Renal cortex interstitium (tissue), 15 donors: ENCODE data around the gene EXOC5. TPM values are rescaled to one million over a fixed set of nuclear protein-coding genes. Genes with fewer than 3 reads are reported as not detected.

ENCODE experiments used
- DNase-seq, 11 donors: peaks; one replicate each; pipeline ENCODE4 v3.0.0-alpha.2; 2013; ENCODE audit warnings: low read depth in 9 of 11, low spot score in 4 of 11; ENCODE audit errors: extremely low read depth in 1 of 11
- long read RNA-seq, 16 experiments: transcript quantifications; one replicate each; lab custom pipeline, GENCODE V29; 2026
- polyA plus RNA-seq, 3 donors: library from polyadenylated mRNA; unstranded; fragments of 120-200 nt; gene quantifications; one replicate each; pipeline ENCODE4 v1.2.1, GENCODE V29; 2013; ENCODE audit not compliant: insufficient read length in 3 of 3

Gene EXOC5, protein sequence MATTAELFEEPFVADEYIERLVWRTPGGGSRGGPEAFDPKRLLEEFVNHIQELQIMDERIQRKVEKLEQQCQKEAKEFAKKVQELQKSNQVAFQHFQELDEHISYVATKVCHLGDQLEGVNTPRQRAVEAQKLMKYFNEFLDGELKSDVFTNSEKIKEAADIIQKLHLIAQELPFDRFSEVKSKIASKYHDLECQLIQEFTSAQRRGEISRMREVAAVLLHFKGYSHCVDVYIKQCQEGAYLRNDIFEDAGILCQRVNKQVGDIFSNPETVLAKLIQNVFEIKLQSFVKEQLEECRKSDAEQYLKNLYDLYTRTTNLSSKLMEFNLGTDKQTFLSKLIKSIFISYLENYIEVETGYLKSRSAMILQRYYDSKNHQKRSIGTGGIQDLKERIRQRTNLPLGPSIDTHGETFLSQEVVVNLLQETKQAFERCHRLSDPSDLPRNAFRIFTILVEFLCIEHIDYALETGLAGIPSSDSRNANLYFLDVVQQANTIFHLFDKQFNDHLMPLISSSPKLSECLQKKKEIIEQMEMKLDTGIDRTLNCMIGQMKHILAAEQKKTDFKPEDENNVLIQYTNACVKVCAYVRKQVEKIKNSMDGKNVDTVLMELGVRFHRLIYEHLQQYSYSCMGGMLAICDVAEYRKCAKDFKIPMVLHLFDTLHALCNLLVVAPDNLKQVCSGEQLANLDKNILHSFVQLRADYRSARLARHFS
- polyA plus RNA-seq: 10 to 100 TPM; 60.4 to 66.9 (median 62.8) TPM
- long read RNA-seq, donor 1, full-length matches to known transcripts: 5 of 5 reads
- long read RNA-seq, donor 1, partial matches to known transcripts: 0 of 5 reads
- long read RNA-seq, donor 1, other reads (novel, unspliced or antisense): 0 of 5 reads
- long read RNA-seq, donor 2, full-length matches to known transcripts: 5 of 5 reads
- long read RNA-seq, donor 2, partial matches to known transcripts: 0 of 5 reads
- long read RNA-seq, donor 2, other reads (novel, unspliced or antisense): 0 of 5 reads
- long read RNA-seq, donor 3, full-length matches to known transcripts: 6 of 6 reads
- long read RNA-seq, donor 3, partial matches to known transcripts: 0 of 6 reads
- long read RNA-seq, donor 3, other reads (novel, unspliced or antisense): 0 of 6 reads
- long read RNA-seq, donor 4, full-length matches to known transcripts: 4 of 4 reads
- long read RNA-seq, donor 4, partial matches to known transcripts: 0 of 4 reads
- long read RNA-seq, donor 4, other reads (novel, unspliced or antisense): 0 of 4 reads
- long read RNA-seq, donor 5: 0 reads
- long read RNA-seq, donor 6, full-length matches to known transcripts: 5 of 5 reads
- long read RNA-seq, donor 6, partial matches to known transcripts: 0 of 5 reads
- long read RNA-seq, donor 6, other reads (novel, unspliced or antisense): 0 of 5 reads
- long read RNA-seq, donor 7, full-length matches to known transcripts: 9 of 9 reads
- long read RNA-seq, donor 7, partial matches to known transcripts: 0 of 9 reads
- long read RNA-seq, donor 7, other reads (novel, unspliced or antisense): 0 of 9 reads
- long read RNA-seq, donor 8: 0 reads
- long read RNA-seq, donor 9, full-length matches to known transcripts: 2 of 57 reads
- long read RNA-seq, donor 9, partial matches to known transcripts: 43 of 57 reads
- long read RNA-seq, donor 9, other reads (novel, unspliced or antisense): 12 of 57 reads
- long read RNA-seq, donor 10, full-length matches to known transcripts: 4 of 4 reads
- long read RNA-seq, donor 10, partial matches to known transcripts: 0 of 4 reads
- long read RNA-seq, donor 10, other reads (novel, unspliced or antisense): 0 of 4 reads
- long read RNA-seq, donor 11, full-length matches to known transcripts: 3 of 3 reads
- long read RNA-seq, donor 11, partial matches to known transcripts: 0 of 3 reads
- long read RNA-seq, donor 11, other reads (novel, unspliced or antisense): 0 of 3 reads
- long read RNA-seq, donor 12, full-length matches to known transcripts: 4 of 4 reads
- long read RNA-seq, donor 12, partial matches to known transcripts: 0 of 4 reads
- long read RNA-seq, donor 12, other reads (novel, unspliced or antisense): 0 of 4 reads
- long read RNA-seq, donor 13: 0 reads
- long read RNA-seq, donor 14, full-length matches to known transcripts: 4 of 17 reads
- long read RNA-seq, donor 14, partial matches to known transcripts: 6 of 17 reads
- long read RNA-seq, donor 14, other reads (novel, unspliced or antisense): 7 of 17 reads
- long read RNA-seq, donor 15, full-length matches to known transcripts: 3 of 3 reads
- long read RNA-seq, donor 15, partial matches to known transcripts: 0 of 3 reads
- long read RNA-seq, donor 15, other reads (novel, unspliced or antisense): 0 of 3 reads
- long read RNA-seq, donor 16, full-length matches to known transcripts: 20 of 28 reads
- long read RNA-seq, donor 16, partial matches to known transcripts: 8 of 28 reads
- long read RNA-seq, donor 16, other reads (novel, unspliced or antisense): 0 of 28 reads

GRCh38 chr14:57268161-57269069 is at the start of gene EXOC5, which contains the start of gene AP5M1:
TSS of gene EXOC5 (minus strand) at chr14:57268905. CDS start at chr14:57268648, 257 bp downstream.
TSS of gene AP5M1 (plus strand) at chr14:57268971. CDS start at chr14:57269315, 344 bp downstream.
- DNase-seq: peak; percentile 85 to 95 (median 90)

DNA sequence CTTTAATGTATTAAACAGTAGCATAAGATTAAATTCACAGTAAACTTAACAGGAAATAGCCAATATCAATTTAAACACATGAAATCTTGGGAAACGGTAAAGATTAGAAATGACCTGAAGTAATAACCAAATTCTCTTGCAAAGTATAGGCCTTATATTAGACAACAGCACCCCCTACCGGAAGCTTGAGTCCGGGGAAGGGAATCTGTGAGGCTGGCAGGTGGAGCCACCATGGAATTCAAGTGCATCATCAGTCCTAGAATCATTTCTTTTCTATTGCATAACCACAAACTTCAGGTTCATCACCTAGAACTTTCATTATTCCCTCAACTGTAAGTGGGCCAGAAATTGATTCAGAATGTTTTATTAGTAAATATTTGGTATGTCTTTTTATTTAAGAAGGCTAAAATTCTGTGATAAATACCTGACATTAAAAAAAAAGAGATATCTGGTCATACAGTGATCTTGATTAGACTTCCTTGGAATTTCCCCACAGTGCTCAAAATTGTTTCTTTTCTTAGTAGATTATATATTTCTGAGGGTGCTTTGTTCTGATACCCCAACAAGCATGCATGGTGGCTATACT is 48.6 kb upstream of the EXOC5 start:
- DNase-seq: peak; percentile 31 to 84 (median 63)

- DNase-seq: no peak
These were observed 45.8 kb upstream of the EXOC5 start for GRCh38 chr14:57314396-57315089.

DNA sequence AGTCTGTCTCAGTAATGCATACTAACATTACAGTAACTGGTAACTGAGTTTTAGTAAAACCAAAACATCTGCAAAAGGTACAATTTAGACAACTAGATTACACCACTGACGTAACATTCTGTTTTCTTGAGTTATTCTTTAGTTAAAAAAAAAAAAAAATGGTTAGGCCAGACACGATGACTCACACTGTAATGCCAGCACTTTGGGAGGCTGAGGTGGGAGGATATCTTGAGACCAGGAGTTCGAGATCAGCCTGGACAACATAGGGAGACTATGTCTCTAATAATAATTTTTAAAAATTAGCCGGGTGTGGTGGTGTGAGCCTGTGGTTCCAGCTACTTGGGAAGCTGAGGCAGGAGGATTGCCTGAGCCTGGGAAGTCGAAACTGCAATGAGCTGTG is 34.2 kb upstream of the EXOC5 start:
- DNase-seq: no peak

- no peak for DNase-seq
These were observed 30.8 kb upstream of the EXOC5 start for GRCh38 chr14:57299511-57299910.

DNA sequence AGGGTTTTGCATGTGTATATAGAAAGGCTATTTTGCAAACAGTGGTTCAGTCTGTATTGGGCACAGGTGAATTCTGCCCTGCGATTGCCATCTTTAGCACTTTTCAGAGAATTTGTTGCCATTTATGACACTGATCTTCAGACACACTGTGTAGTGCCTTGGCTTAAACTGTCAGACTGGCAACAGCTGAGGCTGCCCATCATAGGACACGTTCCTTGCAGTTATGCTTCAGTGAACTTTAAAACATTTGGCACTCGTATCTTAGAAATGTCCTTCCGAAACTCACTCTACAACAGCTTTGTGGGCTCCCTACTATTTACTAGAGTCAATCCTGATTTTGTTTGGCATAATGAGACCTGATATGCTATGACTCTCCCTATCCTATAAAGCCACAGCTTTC is 29.1 kb upstream of the EXOC5 start:
- no peak for DNase-seq

GRCh38 chr14:57295239-57295638 is 26.5 kb upstream of the EXOC5 start:
- DNase-seq: no peak

DNA sequence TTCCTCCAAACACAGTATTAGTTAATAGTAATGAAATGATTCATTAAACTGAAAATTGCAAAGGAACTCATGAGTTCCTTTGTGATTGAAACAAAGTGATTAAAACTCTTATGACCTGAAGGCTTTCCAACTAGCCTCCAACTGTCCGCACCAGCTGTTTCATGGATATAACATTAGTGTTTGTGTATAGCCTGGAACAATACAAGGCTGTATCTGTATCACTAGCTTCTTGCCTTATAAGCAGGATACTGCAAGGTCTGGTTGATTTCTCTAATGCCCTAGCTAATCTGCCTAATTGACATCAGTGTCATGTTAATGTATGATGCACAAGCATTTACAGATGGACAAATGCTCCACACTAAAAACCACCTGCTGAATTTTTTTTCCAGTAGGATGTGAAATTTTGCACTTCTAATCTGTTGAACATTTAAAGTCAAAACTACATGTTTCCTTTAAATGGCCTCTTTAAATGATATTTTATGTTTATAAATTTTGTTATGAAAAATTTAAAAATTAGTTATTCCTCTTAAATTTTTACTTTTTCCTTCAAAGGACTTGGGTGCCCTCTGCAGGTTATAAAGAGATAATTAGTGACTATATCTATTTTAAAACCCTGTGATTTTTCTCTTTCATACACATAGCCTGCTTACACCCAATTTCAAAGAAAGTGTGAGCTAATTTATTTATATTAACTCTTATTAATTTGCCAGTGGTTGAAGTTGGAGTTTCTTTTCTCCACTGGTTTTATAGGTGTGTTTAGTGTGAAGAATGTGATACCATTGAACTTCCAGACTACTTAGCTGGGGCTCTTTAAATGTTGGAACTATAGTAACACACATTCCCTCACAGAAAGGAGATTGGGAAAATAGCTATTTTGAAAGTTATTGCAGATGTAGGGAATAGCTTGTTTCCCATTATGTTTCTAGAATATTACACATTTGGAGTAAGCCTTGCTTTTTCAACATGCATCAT is 25.4 kb upstream of the EXOC5 start:
- DNase-seq: no peak

DNA sequence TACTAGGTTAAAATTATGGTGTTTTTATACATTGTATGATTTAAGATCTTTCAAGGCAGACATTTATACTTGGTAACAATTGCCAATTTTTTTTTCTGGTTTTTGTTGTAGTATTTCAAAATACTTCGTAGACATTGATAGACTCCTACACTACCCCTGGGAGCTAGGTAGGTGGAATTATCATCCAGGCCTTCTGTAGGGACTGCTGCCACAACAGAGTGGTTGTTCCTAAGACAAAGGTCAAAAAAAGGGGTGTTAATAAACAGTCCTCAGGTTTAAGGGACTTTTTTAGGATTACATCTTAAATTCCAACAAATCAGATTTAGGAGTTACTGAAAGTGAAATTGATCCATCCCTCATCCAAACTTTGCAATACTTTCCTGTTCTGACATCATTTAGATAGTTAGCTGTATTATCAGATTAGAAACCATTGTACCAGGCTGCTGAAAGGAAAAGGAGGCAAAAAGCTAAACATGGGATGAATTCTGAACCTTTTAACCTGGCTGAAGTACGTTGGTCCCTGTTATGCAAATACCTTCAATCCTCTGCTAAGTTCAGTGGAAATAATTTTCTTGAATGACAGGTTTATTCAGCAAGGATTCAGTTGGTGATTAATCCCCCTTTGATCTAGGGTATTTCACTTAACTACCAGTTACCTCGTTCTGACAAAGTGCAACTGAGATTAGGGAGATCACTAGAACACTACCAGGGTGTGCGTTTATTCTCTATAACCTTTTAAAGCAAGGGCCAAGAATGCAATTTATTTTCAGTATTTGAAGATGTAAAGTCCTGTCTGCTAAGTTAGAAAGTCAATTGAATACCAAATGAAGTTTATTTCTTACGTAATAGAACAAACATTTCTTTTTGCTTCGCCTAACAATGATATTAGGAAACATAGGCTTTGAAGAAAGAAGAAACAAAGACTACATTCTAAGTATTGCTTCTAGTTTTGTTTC is 23.3 kb upstream of the EXOC5 start:
- no peak for DNase-seq

DNA sequence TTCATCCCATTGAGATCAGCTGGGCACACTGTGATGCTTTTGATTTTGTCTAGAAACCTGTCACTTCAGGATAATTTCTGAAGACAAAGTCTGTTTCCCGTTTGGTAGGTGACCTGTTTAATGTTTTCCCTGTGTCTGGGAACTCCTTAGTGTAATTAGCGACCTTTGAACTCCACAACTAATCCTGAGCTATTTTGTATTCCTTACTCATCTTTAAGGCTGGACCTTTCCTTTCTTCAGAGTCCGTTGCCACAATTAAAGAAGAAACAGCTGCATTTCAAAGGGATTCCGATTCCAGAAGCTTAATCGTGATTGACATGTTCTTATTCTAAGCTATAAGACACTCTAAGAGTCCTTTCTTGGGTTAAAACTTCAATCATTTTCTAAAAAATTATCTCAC is 22.0 kb upstream of the EXOC5 start:
- peak in 1 of 11 donors; percentile 12 for DNase-seq

DNA sequence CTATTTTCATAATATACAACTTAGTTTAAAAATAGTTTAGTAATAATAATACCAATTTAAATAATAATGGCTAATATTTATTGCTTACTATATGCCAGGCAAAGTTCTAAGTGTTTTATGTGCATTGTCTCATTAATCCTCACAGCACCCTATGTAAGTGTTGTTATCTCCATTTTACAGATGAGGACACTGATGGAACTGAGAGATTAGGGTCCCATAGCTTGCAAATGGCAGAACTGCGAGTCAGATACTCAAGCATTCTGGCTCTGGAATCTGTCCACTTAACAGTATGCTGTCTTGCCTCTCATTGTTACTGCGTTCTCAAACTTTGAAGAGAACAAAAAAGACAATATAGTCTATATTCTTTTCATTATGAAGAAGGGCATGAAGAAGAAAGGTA is 19.0 kb upstream of the EXOC5 start:
- no peak for DNase-seq

- DNase-seq: no peak
These were observed 8.4 kb upstream of the EXOC5 start for GRCh38 chr14:57277062-57277461.
